GM23248 (cell line): ENCODE results near the gene RNF225. TPM values are rescaled to one million over a fixed set of nuclear protein-coding genes. Genes with fewer than 3 reads are reported as not detected.

Experiments used
- DNase-seq: peaks from one replicate; pipeline ENCODE4 v3.0.0-alpha.2; 2015
- H2AFZ ChIP-seq: fragments of 200-600 bp; sonication (generic); 2 replicates; pipeline ENCODE4 v1.6.1; 2016; ENCODE audit warnings: antibody characterized with exemption
- H3F3A ChIP-seq: fragments of 200-600 bp; sonication (generic); 2 replicates; pipeline ENCODE4 v1.6.1; 2016; ENCODE audit warnings: mild to moderate bottlenecking, antibody characterized with exemption, mixed run types; ENCODE audit not compliant: insufficient read depth
- H3K27ac ChIP-seq: fragments of 200-600 bp; sonication (generic); 2 replicates; pipeline ENCODE4 v1.5.1; 2016; ENCODE audit warnings: mild to moderate bottlenecking
- H3K27me3 ChIP-seq: fragments of 200-600 bp; sonication (generic); replicated peaks from 2 replicates; pipeline ENCODE4 v1.6.1; 2016; ENCODE audit warnings: mild to moderate bottlenecking; ENCODE audit not compliant: insufficient read depth
- H3K36me3 ChIP-seq: fragments of 200-600 bp; sonication (generic); 2 replicates; pipeline ENCODE4 v1.6.1; 2016; ENCODE audit warnings: low read depth, mild to moderate bottlenecking
- H3K4me1 ChIP-seq: fragments of 200-600 bp; sonication (generic); 2 replicates; pipeline ENCODE4 v1.6.1; 2016; ENCODE audit warnings: mild to moderate bottlenecking; ENCODE audit not compliant: insufficient read depth
- H3K4me2 ChIP-seq: fragments of 200-600 bp; sonication (generic); one replicate; pipeline ENCODE4 v1.6.1; 2016; ENCODE audit warnings: mild to moderate bottlenecking; ENCODE audit not compliant: unreplicated experiment
- H3K4me3 ChIP-seq: fragments of 200-600 bp; sonication (generic); 2 replicates; pipeline ENCODE4 v1.5.1; 2016; ENCODE audit warnings: mild to moderate bottlenecking
- H3K79me2 ChIP-seq: fragments of 200-600 bp; sonication (generic); 2 replicates; pipeline ENCODE4 v1.6.1; 2016; ENCODE audit warnings: mild to moderate bottlenecking; ENCODE audit not compliant: insufficient read depth
- H3K9ac ChIP-seq: fragments of 200-600 bp; sonication (generic); 2 replicates; pipeline ENCODE4 v1.6.1; 2016; ENCODE audit warnings: mild to moderate bottlenecking
- H3K9me2 ChIP-seq: fragments of 200-600 bp; sonication (generic); 2 replicates; pipeline ENCODE4 v1.6.1; 2016; ENCODE audit warnings: mixed run types, mild to moderate bottlenecking, moderate library complexity; ENCODE audit not compliant: insufficient read depth
- H3K9me3 ChIP-seq: fragments of 200-600 bp; sonication (generic); one replicate; pipeline ENCODE4 v1.6.1; 2017; ENCODE audit warnings: low read depth
- H4K20me1 ChIP-seq: fragments of 200-600 bp; sonication (generic); 2 replicates; pipeline ENCODE4 v1.6.0; 2016; ENCODE audit not compliant: insufficient read depth
- EZH2 ChIP-seq: fragments of 200-600 bp; sonication (generic); IDR thresholded peaks from 2 replicates; pipeline ENCODE4 v1.6.1; 2018; ENCODE audit warnings: antibody characterized with exemption, mild to moderate bottlenecking; ENCODE audit not compliant: insufficient read depth, poor library complexity, severe bottlenecking
- EZH2phosphoT487 ChIP-seq: fragments of 200-600 bp; sonication (generic); IDR thresholded peaks from 2 replicates; pipeline ENCODE4 v1.6.1; 2018; ENCODE audit warnings: antibody characterized with exemption, moderate library complexity, mild to moderate bottlenecking, low read depth; ENCODE audit not compliant: insufficient read depth
- WGBS, 2 experiments: methylation state at CpG; one replicate each; pipeline ENCODE4 v1.1.6; 2015 to 2017; ENCODE audit warnings: low lambda C conversion rate in 2 of 2, low coverage in 1 of 2; ENCODE audit errors: missing lambda C conversion rate in 2 of 2; 5-methylcytosine and 5-hydroxymethylcytosine counted together
- in situ Hi-C: fragments of 300-500 bp; cut with MboI; formaldehyde crosslinking; loops from 2 replicates; pipeline ENCODE4 v1.15.0; 2020
- polyA plus RNA-seq: library from polyadenylated mRNA; unstranded; fragments of >200 nt; fragmentation: Nextera tagmentation; extraction: Ambion mirVana; gene quantifications from 2 replicates; pipeline ENCODE4 v1.2.1, GENCODE V29; 2016
- total RNA-seq: library from RNA; depleted of rRNA; stranded (reverse); fragments of >200 nt; shearing (Covaris generic); gene quantifications from 2 replicates; pipeline ENCODE4 v1.2.3, GENCODE V29; 2014

Gene RNF225
- total and polyA plus RNA-seq, 2 experiments from 2014 or later, result not detected

- peaks cover 37% of the 10 kb centered on the region for H3K79me2 ChIP-seq
- no peak overlapping the region for H3K27ac ChIP-seq
- WGBS, 2 experiments, result 80 to 84% methylated on average over 69 to 78 of the region's 84 CpGs
- no peak for TF ChIP-seq EZH2phosphoT487
- TF ChIP-seq EZH2, result no peak
- no peaks in the 10 kb centered on the region for H3K36me3 ChIP-seq
- H3K4me2 ChIP-seq, result no peak overlapping the region
- H3K4me1 ChIP-seq, result peaks cover 4% of the 10 kb centered on the region; the same call in 1 of the 2 replicates
- no peak overlapping the region for H3K4me3 ChIP-seq
- in situ Hi-C loops, result no loop called here
- no peaks in the 10 kb centered on the region for H3K9me2 ChIP-seq
- H2AFZ ChIP-seq, result no peak overlapping the region
- no peak overlapping the region for H3K9ac ChIP-seq
- peaks cover 16% of the 10 kb centered on the region; the same call in 1 of the 2 replicates for H3F3A ChIP-seq
- H3K27me3 ChIP-seq, result no peaks in the 10 kb centered on the region
- DNase-seq, result no peak
- no peaks in the 10 kb centered on the region for H3K9me3 ChIP-seq
- H4K20me1 ChIP-seq, result no peaks in the 10 kb centered on the region
Measured at GRCh38 chr19:58350001-58350861, 45.2 kb upstream of the RNF225 start.

GRCh38 chr19:58350871-58351557 lies 44.4 kb upstream of the RNF225 start:
- TF ChIP-seq EZH2phosphoT487 (no peak), EZH2 (no peak)
- Histone ChIP-seq H3K27me3 (no peaks in the 10 kb centered on the region), H3K79me2 (peaks cover 31% of the 10 kb centered on the region), H3K9me3 (no peaks in the 10 kb centered on the region), H3K4me3 (no peak overlapping the region), H3K27ac (no peak overlapping the region), H3K4me2 (no peak overlapping the region), H2AFZ (no peak overlapping the region), H3K9ac (no peak overlapping the region), H4K20me1 (no peaks in the 10 kb centered on the region), H3K36me3 (no peaks in the 10 kb centered on the region), H3K9me2 (no peaks in the 10 kb centered on the region), H3K4me1 (no peaks in the 10 kb centered on the region; the same call in 1 of the 2 replicates), H3F3A (peaks cover 10% of the 10 kb centered on the region; the same call in 1 of the 2 replicates)
- no peak for DNase-seq
- in situ Hi-C loops, result no loop called here
- WGBS, 2 experiments, result 82 to 86% methylated on average over 34 of the region's 34 CpGs

- Histone ChIP-seq H2AFZ (no peak overlapping the region), H3K27me3 (no peaks in the 10 kb centered on the region), H3K9me2 (no peaks in the 10 kb centered on the region), H3K9me3 (no peaks in the 10 kb centered on the region), H3K9ac (no peak overlapping the region), H4K20me1 (no peaks in the 10 kb centered on the region), H3K4me2 (no peak overlapping the region), H3K27ac (no peak overlapping the region), H3K36me3 (no peaks in the 10 kb centered on the region), H3F3A (peaks cover 9% of the 10 kb centered on the region; the same call in 1 of the 2 replicates), H3K4me3 (no peak overlapping the region), H3K79me2 (peaks cover 29% of the 10 kb centered on the region), H3K4me1 (no peaks in the 10 kb centered on the region; the same call in 1 of the 2 replicates)
- TF ChIP-seq EZH2phosphoT487 (no peak), EZH2 (no peak)
- WGBS, 2 experiments, result 74 to 78% methylated on average over 9 of the region's 9 CpGs
- no peak for DNase-seq
- in situ Hi-C loops, result no loop called here
Measured at GRCh38 chr19:58351558-58351878, 43.9 kb upstream of the RNF225 start.

- no peak overlapping the region for H3K27ac ChIP-seq
- no peaks in the 10 kb centered on the region for H4K20me1 ChIP-seq
- no peak overlapping the region for H3K4me3 ChIP-seq
- no peak overlapping the region for H3K4me2 ChIP-seq
- no peak overlapping the region for H3K9ac ChIP-seq
- WGBS, 2 experiments, result 60 to 64% methylated on average over 20 to 23 of the region's 23 CpGs
- H3K79me2 ChIP-seq, result peaks cover 23% of the 10 kb centered on the region
- no peaks in the 10 kb centered on the region for H3K9me2 ChIP-seq
- no peaks in the 10 kb centered on the region for H3K36me3 ChIP-seq
- H2AFZ ChIP-seq, result no peak overlapping the region
- H3K9me3 ChIP-seq, result no peaks in the 10 kb centered on the region
- in situ Hi-C loops, result no loop called here
- peaks cover 9% of the 10 kb centered on the region; the same call in 1 of the 2 replicates for H3F3A ChIP-seq
- H3K27me3 ChIP-seq, result no peaks in the 10 kb centered on the region
- TF ChIP-seq EZH2 (no peak), EZH2phosphoT487 (no peak)
- no peak for DNase-seq
- H3K4me1 ChIP-seq, result no peaks in the 10 kb centered on the region; the same call in 1 of the 2 replicates
Measured at GRCh38 chr19:58351990-58352755, 43.3 kb upstream of the RNF225 start.
